ENCODE results near the gene ATP9B.

GRCh38 chr18:79030680-79031079 lies 38.5 kb upstream of the ATP9B start:
- TF ChIP-seq CTCF (conservative IDR thresholded peaks at IDR 0.05; ENCODE audit: low read depth, low read length), result no peak
- TF ChIP-seq EZH2 (IDR thresholded peaks at IDR 0.05; ENCODE audit: low read length, unreplicated experiment), result no peak

Measured in PC-3 (cell line).